GM21423 (cell line): ENCODE data around the gene SLFNL1.

Source experiments
- ATAC-seq: cut with Tn5 transposase; IDR thresholded peaks from one replicate; pipeline ENCODE4 v1.9.1; 2021; ENCODE audit warnings: mild to moderate bottlenecking, moderate library complexity; ENCODE audit not compliant: unreplicated experiment

SLFNL1 gene

DNA sequence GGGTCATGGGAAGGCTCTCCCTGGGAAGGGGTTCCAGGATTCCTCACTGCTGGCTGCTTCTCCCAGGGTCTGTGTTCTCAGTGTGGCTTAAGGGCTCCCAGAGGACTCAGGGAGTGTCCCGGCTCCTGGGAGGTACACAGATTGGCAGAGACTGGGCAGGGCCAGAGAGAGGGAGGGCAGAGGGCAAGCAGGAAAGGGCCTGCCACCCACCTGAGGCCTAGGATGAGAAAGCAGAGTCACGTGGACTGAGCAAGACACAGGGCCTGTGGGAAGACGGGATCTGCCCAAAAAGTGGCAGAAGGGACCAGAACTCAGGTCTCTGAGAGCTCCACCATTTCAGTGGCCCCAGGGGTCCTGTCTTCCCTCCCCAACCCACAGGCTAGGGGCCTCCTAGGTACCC, 871 bp downstream of the SLFNL1 start:
- ATAC-seq: no peak

- ATAC-seq: no peak
These were observed 1.4 kb downstream of the SLFNL1 start for GRCh38 chr1:41020109-41020576.

GRCh38 chr1:41019353-41019745, 2.2 kb downstream of the SLFNL1 start:
- no peak for ATAC-seq

DNA sequence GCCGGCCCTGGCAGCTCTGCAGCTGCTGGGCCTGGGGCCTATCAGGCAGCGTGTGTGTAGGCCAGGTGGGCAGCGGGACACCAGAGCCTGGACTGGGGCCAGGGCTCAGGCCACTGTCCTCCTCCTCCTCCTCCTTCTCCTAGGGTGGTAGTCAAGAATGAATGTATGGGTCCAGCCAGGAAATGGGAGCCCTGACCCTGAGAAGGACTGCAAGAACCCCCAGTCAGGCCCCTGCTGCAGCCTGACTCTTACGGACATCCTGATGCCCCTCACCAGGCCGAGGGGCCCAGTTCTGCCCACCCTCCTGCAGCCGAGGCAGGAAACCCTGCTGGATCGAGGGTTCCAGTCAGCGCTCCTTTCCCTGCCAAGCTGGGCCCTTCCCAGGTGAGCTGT, 3.5 kb downstream of the SLFNL1 start:
- ATAC-seq: no peak

DNA sequence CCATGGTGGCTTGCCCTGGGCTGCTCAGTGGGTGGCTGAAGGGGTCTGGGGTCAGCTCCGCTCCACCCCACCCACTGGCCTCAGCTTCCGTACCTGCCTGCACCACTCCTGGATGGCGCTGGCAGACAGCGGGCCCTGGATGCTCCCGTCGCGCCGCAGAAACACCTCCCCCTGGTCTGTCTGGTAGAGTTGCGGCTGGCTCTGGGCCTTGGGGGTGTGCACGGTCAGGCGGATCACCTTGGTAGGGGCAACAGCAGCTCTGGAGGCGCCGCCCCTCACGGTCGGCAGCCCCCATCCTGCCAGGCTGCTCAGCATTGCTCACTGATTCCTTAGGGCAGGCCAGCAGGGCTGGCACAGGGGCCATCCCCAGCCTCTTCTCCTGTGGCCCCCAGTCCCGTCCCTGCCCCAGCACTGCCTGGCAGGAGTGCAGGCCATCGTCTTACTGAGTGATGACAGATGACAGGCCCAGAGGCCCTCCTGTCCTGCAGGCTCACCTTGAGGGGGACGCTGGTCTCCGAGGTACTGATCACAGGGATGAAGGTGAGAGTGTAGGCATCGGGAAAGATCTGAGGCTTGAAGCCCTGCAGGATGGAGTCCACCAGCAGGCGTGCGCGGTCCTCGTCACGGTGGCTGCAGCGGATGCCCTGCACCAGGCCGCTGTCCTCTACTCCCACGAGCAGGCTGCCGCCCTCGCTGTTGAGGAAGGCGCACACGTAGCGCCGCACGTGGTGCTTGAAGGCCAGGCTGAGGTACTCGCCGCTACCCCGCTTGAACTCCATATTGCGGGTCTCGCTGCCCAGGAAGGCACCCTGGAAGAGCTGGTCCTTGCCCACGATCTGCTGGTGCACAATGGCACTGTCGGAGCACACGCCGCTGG, 4.1 kb downstream of the SLFNL1 start:
- ATAC-seq: no peak

- no peak for ATAC-seq
These were observed 5.5 kb downstream of the SLFNL1 start for GRCh38 chr1:41015897-41016470.

- no peak for ATAC-seq
These were observed 6.1 kb downstream of the SLFNL1 start for GRCh38 chr1:41015281-41015896.

DNA sequence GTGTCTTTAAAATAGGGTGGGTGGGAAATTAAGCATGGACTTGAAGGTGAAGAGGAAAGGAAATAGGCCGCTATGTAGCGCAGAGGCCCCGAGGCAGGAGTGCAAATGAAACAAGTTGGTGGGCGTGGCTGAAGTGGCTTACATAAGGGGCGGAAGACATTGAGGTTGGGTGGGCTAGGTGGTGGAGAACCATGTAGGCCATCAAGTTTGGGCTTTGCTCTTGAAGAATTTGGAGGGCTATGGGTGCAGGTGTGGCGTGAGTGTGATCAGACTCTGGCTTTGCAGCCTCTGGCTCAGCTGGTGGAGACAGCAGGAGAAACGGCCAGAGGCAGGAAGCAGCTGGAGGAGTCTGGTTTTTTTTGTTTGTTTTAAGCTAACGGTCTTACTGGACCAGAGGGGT, 6.7 kb downstream of the SLFNL1 start:
- ATAC-seq: no peak

DNA sequence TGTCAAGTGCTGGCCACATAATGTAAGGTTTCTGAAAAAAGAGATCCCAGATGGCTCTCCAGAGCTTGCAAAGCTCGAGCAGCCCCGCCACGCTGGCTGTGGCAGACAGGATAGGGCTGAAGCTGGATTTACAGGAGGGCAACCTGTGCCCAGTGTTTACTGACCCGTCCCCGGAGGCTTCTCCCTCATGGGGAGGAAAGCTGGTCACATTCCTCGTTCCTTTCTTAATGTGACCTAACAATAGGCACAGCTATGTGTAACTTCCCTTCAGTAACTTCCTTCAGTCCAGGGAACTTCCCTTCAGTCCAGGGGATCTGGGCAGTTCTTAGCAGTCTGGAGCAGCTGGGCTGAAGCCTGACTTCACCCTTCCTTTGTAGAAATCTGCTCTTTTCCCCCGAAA, 7.7 kb downstream of the SLFNL1 start:
- no peak for ATAC-seq

- ATAC-seq: no peak
These were observed 8.5 kb downstream of the SLFNL1 start for GRCh38 chr1:41013024-41013423.

- no peak for ATAC-seq
These were observed 11.2 kb downstream of the SLFNL1 start for GRCh38 chr1:41010345-41010744.

DNA sequence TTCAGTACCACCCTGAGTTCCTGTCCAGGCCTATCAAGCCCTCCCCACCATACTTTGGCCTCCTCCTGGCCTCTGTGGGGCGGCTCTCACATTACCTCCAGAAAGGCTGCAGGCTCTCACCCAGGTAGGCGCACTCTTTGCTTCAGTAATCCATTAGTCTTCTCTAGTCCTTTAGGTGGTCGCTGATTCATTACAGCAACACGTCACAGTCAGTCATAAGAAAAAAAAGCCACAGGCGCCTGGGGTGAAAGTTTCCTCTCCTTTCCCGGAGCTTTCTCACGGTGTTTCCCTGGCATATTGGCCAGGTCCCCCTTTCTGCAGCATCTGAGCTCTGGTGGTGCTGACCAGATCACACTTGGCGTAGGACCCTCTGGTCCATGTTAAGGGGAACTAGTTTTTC, 12.1 kb downstream of the SLFNL1 start:
- ATAC-seq: no peak

- ATAC-seq: no peak
These were observed 14.3 kb downstream of the SLFNL1 start for GRCh38 chr1:41006942-41007865.

GRCh38 chr1:41005876-41006275, 15.6 kb downstream of the SLFNL1 start:
- ATAC-seq: no peak

GRCh38 chr1:41003640-41004220, 17.8 kb downstream of the SLFNL1 start:
- ATAC-seq: peak; percentile 95

DNA sequence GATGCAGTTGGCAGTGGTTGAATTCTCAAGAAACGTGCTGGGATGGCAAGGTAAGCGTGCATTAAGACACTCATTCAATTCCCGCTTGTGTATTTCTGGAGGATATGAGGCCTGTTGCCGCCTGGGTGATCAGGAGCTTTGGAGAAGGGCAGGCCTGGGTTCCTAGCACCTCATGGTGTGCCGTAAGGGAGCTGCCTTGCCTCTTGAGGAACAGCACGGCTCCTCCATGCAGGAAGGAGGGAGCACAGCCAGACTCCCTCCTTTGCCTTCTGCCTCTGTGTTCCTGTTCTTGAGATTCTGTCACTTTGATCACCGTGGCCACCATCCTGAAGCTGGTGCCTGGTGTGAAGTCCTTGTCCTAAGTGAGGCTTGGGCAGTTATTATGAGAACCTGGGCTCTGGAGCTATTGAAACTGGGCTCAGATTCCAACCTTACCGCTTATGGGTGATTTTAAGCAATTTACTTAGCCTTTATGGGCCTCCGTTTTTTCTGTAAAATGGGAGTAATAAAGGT, 18.3 kb downstream of the SLFNL1 start:
- no peak for ATAC-seq

DNA sequence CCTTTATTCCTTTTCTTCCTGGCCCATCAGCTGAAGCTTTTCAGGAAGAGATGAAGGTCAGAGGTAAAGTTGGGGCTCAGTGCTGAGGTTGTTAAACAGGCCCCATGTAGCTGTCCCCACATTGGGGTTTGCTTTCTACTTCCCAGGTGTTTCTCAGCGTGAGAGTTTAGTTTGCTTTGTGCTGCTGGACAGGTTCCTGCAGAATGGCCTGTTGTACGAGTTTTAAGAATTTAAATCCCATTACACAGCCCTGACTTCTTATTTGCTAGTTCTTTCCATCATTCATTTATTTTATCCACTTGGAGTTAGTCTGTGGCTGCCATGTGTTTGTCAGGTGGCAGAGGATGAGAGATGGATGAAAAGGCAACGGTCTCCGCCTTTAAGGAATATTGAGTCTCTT, 22.9 kb downstream of the SLFNL1 start:
- no peak for ATAC-seq

DNA sequence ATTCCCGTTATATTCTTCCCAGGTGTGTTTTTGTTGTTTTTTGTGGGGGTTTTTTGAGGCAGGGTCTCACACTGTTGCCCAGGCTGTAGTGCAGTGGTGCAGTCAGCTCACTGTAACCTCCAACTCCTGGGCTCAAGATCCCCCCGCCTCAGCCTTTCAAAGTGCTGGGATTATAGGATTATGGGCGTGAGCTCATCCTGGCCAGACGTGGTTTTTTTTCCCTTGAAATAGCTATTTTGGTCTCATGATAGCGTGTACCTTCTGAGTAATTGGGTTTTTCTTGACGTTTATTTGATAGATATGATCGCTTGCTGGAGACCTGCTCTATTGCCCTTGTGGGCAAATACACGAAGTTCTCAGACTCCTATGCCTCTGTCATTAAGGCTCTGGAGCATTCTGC, 24.4 kb downstream of the SLFNL1 start:
- ATAC-seq: no peak

DNA sequence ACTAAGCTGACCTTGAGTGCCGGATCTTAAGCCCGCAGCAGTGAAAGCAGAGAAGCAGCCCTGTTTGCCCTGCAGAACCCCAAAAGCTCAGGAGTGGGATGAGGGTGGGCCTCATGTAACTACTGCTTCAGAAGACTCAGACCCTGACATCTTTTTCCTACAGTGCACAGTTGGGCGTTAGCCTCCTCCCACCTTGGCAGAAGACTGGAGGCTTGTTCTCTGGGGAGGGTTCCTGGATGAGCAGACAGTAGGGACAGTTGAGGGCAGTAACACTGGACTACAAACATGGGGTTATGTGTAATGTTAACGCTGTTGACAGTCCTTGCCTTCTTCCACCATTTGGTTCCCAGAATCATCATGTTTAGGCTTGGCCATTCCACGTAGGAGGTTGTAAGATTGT, 32.5 kb downstream of the SLFNL1 start:
- ATAC-seq: no peak

DNA sequence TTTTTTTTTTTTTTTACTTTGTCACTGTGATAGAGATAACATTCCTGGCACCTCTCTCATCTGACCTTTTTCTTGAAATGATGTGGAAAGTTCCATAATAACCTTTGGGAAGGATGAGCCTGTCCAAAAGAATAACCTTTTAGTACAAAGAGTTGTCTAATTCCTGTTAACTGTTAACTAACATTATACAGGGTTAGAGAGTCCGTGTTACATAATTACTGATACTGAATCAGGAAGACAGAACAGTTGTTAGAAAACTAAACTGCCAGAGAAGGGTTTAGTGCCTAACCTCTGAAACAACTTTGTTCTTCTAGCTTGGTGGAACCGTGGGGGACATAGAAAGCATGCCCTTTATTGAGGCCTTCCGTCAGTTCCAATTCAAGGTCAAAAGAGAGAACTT, 33.2 kb downstream of the SLFNL1 start:
- ATAC-seq: no peak
